Measurements from ENCODE around the gene PCARE.
"Not testable (repeated sequence)": the region's sequence is repeated elsewhere in the genome, so short reads cannot be mapped to it uniquely, and the experiment has no call there.

PCARE gene

DNA sequence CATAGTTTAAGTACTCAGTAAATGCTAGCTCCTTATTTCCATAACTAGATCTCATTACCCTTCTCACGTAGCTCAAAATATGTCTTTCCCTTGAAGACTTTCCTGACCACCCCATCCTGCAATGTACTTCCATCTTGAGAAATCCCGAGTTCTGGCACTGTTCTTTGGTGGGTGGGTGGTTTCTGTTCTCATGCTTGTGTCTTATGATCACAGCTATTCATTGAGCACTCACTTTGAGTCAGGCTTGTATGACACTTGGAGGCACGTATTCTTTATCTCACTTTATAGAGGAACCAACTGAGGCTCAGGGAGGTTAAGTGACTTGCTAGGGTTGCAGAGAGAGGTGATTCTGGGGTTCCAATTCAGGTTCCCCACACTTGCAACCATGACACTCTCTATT is 31.9 kb upstream of the PCARE start:
- DNase-seq (ENCODE audit: low read depth, low spot score): no peak
- H3K4me3 ChIP-seq: no peak overlapping the region
- TF ChIP-seq POLR2AphosphoS5 (IDR thresholded peaks at IDR 0.05; ENCODE audit: borderline replicate concordance, low read depth, low read length): no peak
- TF ChIP-seq EZH2 (IDR thresholded peaks at IDR 0.05): no peak
- no peak for TF ChIP-seq FOXP2 (optimal IDR thresholded peaks at IDR 0.05; ENCODE audit: control extremely low read depth, extremely low read length, insufficient read depth)
- no peak overlapping the region for H3K27ac ChIP-seq
- no peak overlapping the region for H3K9ac ChIP-seq (ENCODE audit: insufficient read length)
- H3K9me3 ChIP-seq (ENCODE audit: low read depth, low read length): no peaks in the 10 kb centered on the region
- no peaks in the 10 kb centered on the region for H3K36me3 ChIP-seq (ENCODE audit: insufficient read depth, low read length)

- Histone ChIP-seq H3K36me3 (ENCODE audit: insufficient read depth, low read length) (no peaks in the 10 kb centered on the region), H3K9me3 (ENCODE audit: low read depth, low read length) (no peaks in the 10 kb centered on the region), H3K27ac (no peak overlapping the region), H3K9ac (ENCODE audit: insufficient read length) (no peak overlapping the region), H3K4me3 (no peak overlapping the region)
- TF ChIP-seq POLR2AphosphoS5 (IDR thresholded peaks at IDR 0.05; ENCODE audit: borderline replicate concordance, low read depth, low read length) (no peak), FOXP2 (optimal IDR thresholded peaks at IDR 0.05; ENCODE audit: control extremely low read depth, extremely low read length, insufficient read depth) (no peak), EZH2 (IDR thresholded peaks at IDR 0.05) (no peak)
- DNase-seq (ENCODE audit: low read depth, low spot score): no peak
These were observed 31.1 kb upstream of the PCARE start for GRCh38 chr2:29105375-29105774.

DNA sequence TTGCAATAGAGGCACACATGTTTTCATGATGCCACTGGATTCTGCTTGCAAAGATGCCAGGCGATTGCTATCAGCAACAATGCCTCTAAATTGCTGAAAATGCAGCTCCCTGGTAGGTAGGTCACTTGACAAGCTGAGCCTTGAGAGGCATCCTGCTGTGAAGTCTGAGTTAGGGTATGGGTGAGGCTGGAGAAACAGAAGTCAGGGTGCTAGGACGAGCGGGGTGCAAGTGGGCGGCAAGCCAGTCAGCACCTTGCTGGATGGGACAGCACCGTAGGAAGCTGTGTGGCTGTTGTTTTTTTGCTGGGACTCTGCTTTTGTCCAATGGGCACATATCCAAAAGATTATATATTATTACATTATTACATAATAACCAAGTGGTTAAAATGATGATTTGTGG is 30.4 kb upstream of the PCARE start:
- no peak overlapping the region for H3K27ac ChIP-seq
- no peak overlapping the region for H3K9ac ChIP-seq (ENCODE audit: insufficient read length)
- no peak overlapping the region for H3K4me3 ChIP-seq
- TF ChIP-seq EZH2 (IDR thresholded peaks at IDR 0.05): no peak
- H3K9me3 ChIP-seq (ENCODE audit: low read depth, low read length): no peaks in the 10 kb centered on the region
- no peaks in the 10 kb centered on the region for H3K36me3 ChIP-seq (ENCODE audit: insufficient read depth, low read length)
- no peak for DNase-seq (ENCODE audit: low read depth, low spot score)

- TF ChIP-seq FOXP2 (optimal IDR thresholded peaks at IDR 0.05; ENCODE audit: control extremely low read depth, extremely low read length, insufficient read depth): no peak
- TF ChIP-seq POLR2AphosphoS5 (IDR thresholded peaks at IDR 0.05; ENCODE audit: borderline replicate concordance, low read depth, low read length): no peak
- TF ChIP-seq EZH2 (IDR thresholded peaks at IDR 0.05): no peak
- DNase-seq (ENCODE audit: low read depth, low spot score): no peak
- H3K36me3 ChIP-seq (ENCODE audit: insufficient read depth, low read length): no peaks in the 10 kb centered on the region
- no peak overlapping the region for H3K4me3 ChIP-seq
- no peaks in the 10 kb centered on the region for H3K9me3 ChIP-seq (ENCODE audit: low read depth, low read length)
- no peak overlapping the region for H3K27ac ChIP-seq
- H3K9ac ChIP-seq (ENCODE audit: insufficient read length): no peak overlapping the region
These were observed 26.2 kb upstream of the PCARE start for GRCh38 chr2:29100564-29100963.

GRCh38 chr2:29097569-29097968 is 23.2 kb upstream of the PCARE start:
- Histone ChIP-seq H3K27ac (no peak overlapping the region), H3K36me3 (ENCODE audit: insufficient read depth, low read length) (no peaks in the 10 kb centered on the region), H3K9me3 (ENCODE audit: low read depth, low read length) (no peaks in the 10 kb centered on the region), H3K4me3 (no peak overlapping the region), H3K9ac (ENCODE audit: insufficient read length) (no peak overlapping the region)
- no peak for DNase-seq (ENCODE audit: low read depth, low spot score)
- TF ChIP-seq POLR2AphosphoS5 (IDR thresholded peaks at IDR 0.05; ENCODE audit: borderline replicate concordance, low read depth, low read length) (no peak), FOXP2 (optimal IDR thresholded peaks at IDR 0.05; ENCODE audit: control extremely low read depth, extremely low read length, insufficient read depth) (no peak), EZH2 (IDR thresholded peaks at IDR 0.05) (no peak)

GRCh38 chr2:29096969-29097368 is 22.6 kb upstream of the PCARE start:
- Histone ChIP-seq H3K4me3 (no peak overlapping the region), H3K36me3 (ENCODE audit: insufficient read depth, low read length) (no peaks in the 10 kb centered on the region), H3K9ac (ENCODE audit: insufficient read length) (no peak overlapping the region), H3K27ac (no peak overlapping the region), H3K9me3 (ENCODE audit: low read depth, low read length) (no peaks in the 10 kb centered on the region)
- TF ChIP-seq FOXP2 (optimal IDR thresholded peaks at IDR 0.05; ENCODE audit: control extremely low read depth, extremely low read length, insufficient read depth) (no peak), POLR2AphosphoS5 (IDR thresholded peaks at IDR 0.05; ENCODE audit: borderline replicate concordance, low read depth, low read length) (no peak), EZH2 (IDR thresholded peaks at IDR 0.05) (no peak)
- no peak for DNase-seq (ENCODE audit: low read depth, low spot score)

GRCh38 chr2:29090311-29090710 is 16.0 kb upstream of the PCARE start:
- not testable (repeated sequence) for H3K4me3 ChIP-seq; H3K9me3 ChIP-seq (ENCODE audit: low read depth, low read length); DNase-seq (ENCODE audit: low read depth, low spot score); H3K9ac ChIP-seq (ENCODE audit: insufficient read length); H3K36me3 ChIP-seq (ENCODE audit: insufficient read depth, low read length); H3K27ac ChIP-seq

DNA sequence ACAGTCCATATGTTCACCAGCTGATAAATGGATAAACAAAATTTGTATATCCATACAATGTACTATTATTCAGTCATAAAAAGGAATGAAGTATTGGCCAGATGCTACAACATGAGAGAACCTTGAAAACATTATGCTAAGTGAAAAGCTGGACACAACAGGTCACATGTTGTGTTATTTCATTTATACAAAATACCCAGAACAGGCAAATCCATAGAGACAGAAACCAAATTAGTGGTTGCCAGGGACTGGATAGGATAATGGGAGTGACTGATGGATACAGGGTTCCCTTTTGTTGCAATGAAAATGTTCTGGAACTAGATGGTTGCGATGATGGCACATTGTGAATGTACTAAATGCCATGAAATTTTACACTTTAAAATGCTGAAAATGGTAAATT is 10.2 kb upstream of the PCARE start:
- H3K36me3 ChIP-seq (ENCODE audit: insufficient read depth, low read length): no peaks in the 10 kb centered on the region
- no peak overlapping the region for H3K9ac ChIP-seq (ENCODE audit: insufficient read length)
- H3K9me3 ChIP-seq (ENCODE audit: low read depth, low read length): no peaks in the 10 kb centered on the region
- DNase-seq (ENCODE audit: low read depth, low spot score): no peak
- H3K27ac ChIP-seq: no peak overlapping the region
- no peak for TF ChIP-seq POLR2AphosphoS5 (IDR thresholded peaks at IDR 0.05; ENCODE audit: borderline replicate concordance, low read depth, low read length)
- no peak for TF ChIP-seq EZH2 (IDR thresholded peaks at IDR 0.05)
- no peak for TF ChIP-seq FOXP2 (optimal IDR thresholded peaks at IDR 0.05; ENCODE audit: control extremely low read depth, extremely low read length, insufficient read depth)
- H3K4me3 ChIP-seq: no peak overlapping the region

GRCh38 chr2:29082804-29083495 is 8.6 kb upstream of the PCARE start:
- no peak for DNase-seq (ENCODE audit: low read depth, low spot score)
- Histone ChIP-seq H3K36me3 (ENCODE audit: insufficient read depth, low read length) (no peaks in the 10 kb centered on the region), H3K9ac (ENCODE audit: insufficient read length) (no peak overlapping the region), H3K27ac (no peak overlapping the region), H3K4me3 (no peak overlapping the region), H3K9me3 (ENCODE audit: low read depth, low read length) (no peaks in the 10 kb centered on the region)
- TF ChIP-seq POLR2AphosphoS5 (IDR thresholded peaks at IDR 0.05; ENCODE audit: borderline replicate concordance, low read depth, low read length): no peak
- no peak for TF ChIP-seq FOXP2 (optimal IDR thresholded peaks at IDR 0.05; ENCODE audit: control extremely low read depth, extremely low read length, insufficient read depth)
- TF ChIP-seq EZH2 (IDR thresholded peaks at IDR 0.05): no peak

Measured in SK-N-MC (cell line).